Measurements from ENCODE around the gene PPP2R5C. TPM values are rescaled to one million over a fixed set of nuclear protein-coding genes. Genes with fewer than 3 reads are reported as not detected.

The PPP2R5C gene
- total and polyA plus RNA-seq, 2 of the 4 experiments (the other 2 are of a cell fraction), result 65.9 to 78.7 TPM

DNA sequence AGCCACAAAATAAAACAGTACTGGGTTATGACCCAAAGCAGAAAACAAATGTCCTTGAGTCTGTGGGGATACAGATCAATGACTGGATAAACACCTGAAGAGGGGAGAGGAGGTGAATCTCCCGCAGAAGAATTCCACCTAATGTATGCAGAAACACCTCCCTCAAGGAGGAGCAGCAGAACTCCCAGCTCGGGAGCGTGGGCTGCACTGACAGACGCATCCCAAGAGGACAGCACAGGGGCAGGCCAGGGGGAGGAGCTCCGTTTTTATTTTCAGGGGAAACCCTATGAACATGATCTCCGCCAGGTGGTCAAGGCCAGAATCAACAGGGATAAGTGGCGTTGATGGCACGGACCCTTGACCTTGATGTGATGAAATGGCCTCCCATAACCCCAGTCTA is 41.8 kb upstream of the PPP2R5C start:
- intact Hi-C loops (cut with micrococcal nuclease) (no loop called here), dilution Hi-C loops (cut with HindIII; ENCODE audit: low sequenced_read_pairs, unreplicated experiment) (no loop called here), in situ Hi-C loops (cut with MboI; ENCODE audit: low sequenced_read_pairs) (no loop called here)
- BruUV-seq (replicated peaks), result no TSS peak
- H2AFZ ChIP-seq (replicated peaks; ENCODE audit: low read length, poor library complexity), result no peak overlapping the region
- H3K14ac ChIP-seq (replicated peaks; ENCODE audit: low read depth, low read length), result no peak overlapping the region
- H3K27me3 ChIP-seq (ENCODE audit: control insufficient read depth, insufficient read depth, low read length), result peaks cover 8% of the 10 kb centered on the region; the same call in 1 of the 2 replicates
- no peak overlapping the region for H3K56ac ChIP-seq (ENCODE audit: extremely low read depth, insufficient read depth, low read length)
- DNase-seq, result no peak
- H3K4me2 ChIP-seq (ENCODE audit: low read depth, low read length), result no peak overlapping the region
- no peak overlapping the region for H2AK9ac ChIP-seq (replicated peaks; ENCODE audit: low read depth, low read length, poor library complexity)
- no peak overlapping the region for H3K23ac ChIP-seq (ENCODE audit: low read depth, low read length)
- no peak overlapping the region for H3K18ac ChIP-seq (ENCODE audit: low read depth, low read length)
- H3K36me3 ChIP-seq (ENCODE audit: control insufficient read depth, insufficient read depth, low read length), result no peaks in the 10 kb centered on the region
- no peak overlapping the region for H4K5ac ChIP-seq (ENCODE audit: low read depth, low read length)
- H2BK15ac ChIP-seq (ENCODE audit: low read depth, low read length), result no peak overlapping the region
- no peak overlapping the region for H3K27ac ChIP-seq (ENCODE audit: insufficient read depth, low read length)
- H2BK5ac ChIP-seq (ENCODE audit: low read depth, low read length, poor library complexity, severe bottlenecking), result no peak overlapping the region
- no peaks in the 10 kb centered on the region for H3K9me3 ChIP-seq (ENCODE audit: control insufficient read depth, insufficient read depth, low read length)
- no peak overlapping the region for H2AK5ac ChIP-seq (ENCODE audit: low read depth, low read length)
- H3K4me3 ChIP-seq (ENCODE audit: insufficient read depth, low read depth, low read length), result no peak overlapping the region
- ChIA-PET POLR2A (ENCODE audit: unreplicated experiment) (no interaction called here), CTCF (no interaction called here)
- 60% methylated on average over 1 of the region's 8 CpGs; no CpG with 5 or more reads in 1 of the 2 experiments for WGBS, 2 experiments (ENCODE audit: extremely low coverage in 2 of 2, insufficient read length in 1 of 2)
- no peak overlapping the region for H4K91ac ChIP-seq (ENCODE audit: insufficient read depth, low read depth, low read length)
- TF ChIP-seq NFE2L2 (IDR thresholded peaks at IDR 0.05; ENCODE audit: low read depth, low read length) (no peak), MAFK (IDR thresholded peaks at IDR 0.05; ENCODE audit: low read depth, low read length) (no peak), RAD21 (IDR thresholded peaks at IDR 0.05; ENCODE audit: low read length) (no peak), RFX5 (IDR thresholded peaks at IDR 0.05; ENCODE audit: low read depth, low read length) (no peak), CHD1 (IDR thresholded peaks at IDR 0.05; ENCODE audit: low read depth, low read length) (no peak), FOS (IDR thresholded peaks at IDR 0.05; ENCODE audit: low read depth, low read length) (no peak), BHLHE40 (IDR thresholded peaks at IDR 0.05; ENCODE audit: low read depth, low read length) (no peak), POLR2A (IDR thresholded peaks at IDR 0.05; ENCODE audit: low read depth, low read length) (no peak), RCOR1 (IDR thresholded peaks at IDR 0.05; ENCODE audit: insufficient replicate concordance, low read length) (no peak), CEBPB (IDR thresholded peaks at IDR 0.05; ENCODE audit: low read depth, low read length) (no peak), MXI1 (IDR thresholded peaks at IDR 0.05; ENCODE audit: borderline replicate concordance, low read depth, low read length) (no peak), SMC3 (IDR thresholded peaks at IDR 0.05; ENCODE audit: low read depth, low read length) (no peak), MAZ (IDR thresholded peaks at IDR 0.05; ENCODE audit: borderline replicate concordance, low read depth, low read length) (no peak)
- TF ChIP-seq, protein P1, sequence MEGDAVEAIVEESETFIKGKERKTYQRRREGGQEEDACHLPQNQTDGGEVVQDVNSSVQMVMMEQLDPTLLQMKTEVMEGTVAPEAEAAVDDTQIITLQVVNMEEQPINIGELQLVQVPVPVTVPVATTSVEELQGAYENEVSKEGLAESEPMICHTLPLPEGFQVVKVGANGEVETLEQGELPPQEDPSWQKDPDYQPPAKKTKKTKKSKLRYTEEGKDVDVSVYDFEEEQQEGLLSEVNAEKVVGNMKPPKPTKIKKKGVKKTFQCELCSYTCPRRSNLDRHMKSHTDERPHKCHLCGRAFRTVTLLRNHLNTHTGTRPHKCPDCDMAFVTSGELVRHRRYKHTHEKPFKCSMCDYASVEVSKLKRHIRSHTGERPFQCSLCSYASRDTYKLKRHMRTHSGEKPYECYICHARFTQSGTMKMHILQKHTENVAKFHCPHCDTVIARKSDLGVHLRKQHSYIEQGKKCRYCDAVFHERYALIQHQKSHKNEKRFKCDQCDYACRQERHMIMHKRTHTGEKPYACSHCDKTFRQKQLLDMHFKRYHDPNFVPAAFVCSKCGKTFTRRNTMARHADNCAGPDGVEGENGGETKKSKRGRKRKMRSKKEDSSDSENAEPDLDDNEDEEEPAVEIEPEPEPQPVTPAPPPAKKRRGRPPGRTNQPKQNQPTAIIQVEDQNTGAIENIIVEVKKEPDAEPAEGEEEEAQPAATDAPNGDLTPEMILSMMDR (conservative IDR thresholded peaks at IDR 0.05; ENCODE audit: low read depth, low read length), result no peak
- TF ChIP-seq, protein P2, sequence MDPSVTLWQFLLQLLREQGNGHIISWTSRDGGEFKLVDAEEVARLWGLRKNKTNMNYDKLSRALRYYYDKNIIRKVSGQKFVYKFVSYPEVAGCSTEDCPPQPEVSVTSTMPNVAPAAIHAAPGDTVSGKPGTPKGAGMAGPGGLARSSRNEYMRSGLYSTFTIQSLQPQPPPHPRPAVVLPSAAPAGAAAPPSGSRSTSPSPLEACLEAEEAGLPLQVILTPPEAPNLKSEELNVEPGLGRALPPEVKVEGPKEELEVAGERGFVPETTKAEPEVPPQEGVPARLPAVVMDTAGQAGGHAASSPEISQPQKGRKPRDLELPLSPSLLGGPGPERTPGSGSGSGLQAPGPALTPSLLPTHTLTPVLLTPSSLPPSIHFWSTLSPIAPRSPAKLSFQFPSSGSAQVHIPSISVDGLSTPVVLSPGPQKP (IDR thresholded peaks at IDR 0.05; ENCODE audit: borderline replicate concordance, low read depth, low read length), result no peak
- TF ChIP-seq, protein P3, sequence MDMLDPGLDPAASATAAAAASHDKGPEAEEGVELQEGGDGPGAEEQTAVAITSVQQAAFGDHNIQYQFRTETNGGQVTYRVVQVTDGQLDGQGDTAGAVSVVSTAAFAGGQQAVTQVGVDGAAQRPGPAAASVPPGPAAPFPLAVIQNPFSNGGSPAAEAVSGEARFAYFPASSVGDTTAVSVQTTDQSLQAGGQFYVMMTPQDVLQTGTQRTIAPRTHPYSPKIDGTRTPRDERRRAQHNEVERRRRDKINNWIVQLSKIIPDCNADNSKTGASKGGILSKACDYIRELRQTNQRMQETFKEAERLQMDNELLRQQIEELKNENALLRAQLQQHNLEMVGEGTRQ (IDR thresholded peaks at IDR 0.05; ENCODE audit: low read depth, low read length), result no peak
- no peaks in the 10 kb centered on the region for H3K4me1 ChIP-seq (ENCODE audit: control insufficient read depth, insufficient read depth, low read length)
- ATAC-seq (ENCODE audit: low read depth), result no peak; the same call in 1 of the 2 replicates
- H2BK20ac ChIP-seq (ENCODE audit: low read depth, low read length), result no peak overlapping the region
- no peak overlapping the region for H3K9ac ChIP-seq (ENCODE audit: low read depth, low read length)
- H3K4ac ChIP-seq (ENCODE audit: low read depth, low read length), result no peak overlapping the region
- no peaks in the 10 kb centered on the region for H3K79me1 ChIP-seq (ENCODE audit: low read depth in 1 of 2, low read length in 2 of 2)
- H4K8ac ChIP-seq (ENCODE audit: low read depth in 2 of 2, low read length in 2 of 2), result no peak overlapping the region
- H2BK120ac ChIP-seq (ENCODE audit: low read depth, low read length), result no peak overlapping the region
- H4K20me1 ChIP-seq (ENCODE audit: insufficient read depth, low read length), result no peaks in the 10 kb centered on the region
- H3K9me1 ChIP-seq (ENCODE audit: insufficient read depth, low read length), result 0 out of 2 replicates have a peak, but pooled peaks cover 3% of the 10 kb centered on the region
